Measurements from ENCODE around the gene BTG2.
A peak's percentile ranks its signal among the peaks of the same experiment; 100 is the strongest.

Gene BTG2

GRCh38 chr1:203287109-203287893 is 18.0 kb upstream of the BTG2 start:
- peak overlapping the region; percentile 48 for H3K27ac ChIP-seq
- no peak for DNase-seq (ENCODE audit: low spot score)
- POLR2A ChIA-PET (ENCODE audit: low non-redundant PET) = no interaction called here
- CTCF ChIA-PET = interaction anchor here (0.7 to 2.5 kb wide), 4 partner anchors 19 to 59 kb away, joined by 3 to 10 read pairs (median 4); no protein-coding TSS in a partner anchor
- TF ChIP-seq, protein P1, sequence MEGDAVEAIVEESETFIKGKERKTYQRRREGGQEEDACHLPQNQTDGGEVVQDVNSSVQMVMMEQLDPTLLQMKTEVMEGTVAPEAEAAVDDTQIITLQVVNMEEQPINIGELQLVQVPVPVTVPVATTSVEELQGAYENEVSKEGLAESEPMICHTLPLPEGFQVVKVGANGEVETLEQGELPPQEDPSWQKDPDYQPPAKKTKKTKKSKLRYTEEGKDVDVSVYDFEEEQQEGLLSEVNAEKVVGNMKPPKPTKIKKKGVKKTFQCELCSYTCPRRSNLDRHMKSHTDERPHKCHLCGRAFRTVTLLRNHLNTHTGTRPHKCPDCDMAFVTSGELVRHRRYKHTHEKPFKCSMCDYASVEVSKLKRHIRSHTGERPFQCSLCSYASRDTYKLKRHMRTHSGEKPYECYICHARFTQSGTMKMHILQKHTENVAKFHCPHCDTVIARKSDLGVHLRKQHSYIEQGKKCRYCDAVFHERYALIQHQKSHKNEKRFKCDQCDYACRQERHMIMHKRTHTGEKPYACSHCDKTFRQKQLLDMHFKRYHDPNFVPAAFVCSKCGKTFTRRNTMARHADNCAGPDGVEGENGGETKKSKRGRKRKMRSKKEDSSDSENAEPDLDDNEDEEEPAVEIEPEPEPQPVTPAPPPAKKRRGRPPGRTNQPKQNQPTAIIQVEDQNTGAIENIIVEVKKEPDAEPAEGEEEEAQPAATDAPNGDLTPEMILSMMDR (conservative IDR thresholded peaks at IDR 0.05; ENCODE audit: low read depth) = no peak

DNA sequence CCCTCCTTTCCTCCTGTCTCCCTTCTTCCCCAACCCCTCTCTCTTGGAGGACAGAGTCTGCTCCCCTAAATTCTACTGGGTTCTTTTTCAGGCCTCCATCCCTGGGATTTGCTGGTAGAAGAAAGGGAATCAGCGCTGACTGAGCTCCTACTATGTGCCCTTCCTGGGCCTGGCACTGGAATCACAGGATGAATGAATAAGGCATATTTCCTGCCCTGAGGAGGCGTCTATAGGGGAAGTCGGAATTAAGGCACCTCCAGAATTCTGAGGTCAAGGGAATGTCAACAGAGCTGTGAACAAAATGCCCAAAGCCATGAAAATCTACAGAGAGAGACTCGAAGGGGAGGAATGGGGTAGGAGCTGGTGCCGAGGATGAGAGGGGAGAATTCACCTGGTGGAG is 17.4 kb upstream of the BTG2 start:
- no peak for DNase-seq (ENCODE audit: low spot score)
- ChIA-PET POLR2A (ENCODE audit: low non-redundant PET) (no interaction called here), CTCF (interaction anchor here (0.7 to 2.5 kb wide), 3 partner anchors 18 to 59 kb away, joined by 3 to 10 read pairs (median 3); no protein-coding TSS in a partner anchor)
- H3K27ac ChIP-seq = peak overlapping the region; percentile 48
- TF ChIP-seq, protein P1 (conservative IDR thresholded peaks at IDR 0.05; ENCODE audit: low read depth) = no peak

GRCh38 chr1:203288400-203288799 is 16.9 kb upstream of the BTG2 start:
- no peak for DNase-seq (ENCODE audit: low spot score)
- H3K27ac ChIP-seq = no peak overlapping the region
- TF ChIP-seq, protein P1 (conservative IDR thresholded peaks at IDR 0.05; ENCODE audit: low read depth) = no peak
- ChIA-PET POLR2A (ENCODE audit: low non-redundant PET) (no interaction called here), CTCF (interaction anchor here (0.7 to 2.5 kb wide), 2 partner anchors 21 to 52 kb away, joined by 3 to 10 read pairs; no protein-coding TSS in a partner anchor)

- CTCF ChIA-PET = interaction anchor here (0.7 to 2.5 kb wide), 3 partner anchors 17 to 1236 kb away, joined by 3 to 10 read pairs (median 5); no protein-coding TSS in a partner anchor
- peak overlapping the region; percentile 68 for H3K27ac ChIP-seq
- DNase-seq (ENCODE audit: low spot score) = no peak
- TF ChIP-seq, protein P1 (conservative IDR thresholded peaks at IDR 0.05; ENCODE audit: low read depth) = no peak
- POLR2A ChIA-PET (ENCODE audit: low non-redundant PET) = no interaction called here
Observed at GRCh38 chr1:203289281-203289981, 15.9 kb upstream of the BTG2 start.

DNA sequence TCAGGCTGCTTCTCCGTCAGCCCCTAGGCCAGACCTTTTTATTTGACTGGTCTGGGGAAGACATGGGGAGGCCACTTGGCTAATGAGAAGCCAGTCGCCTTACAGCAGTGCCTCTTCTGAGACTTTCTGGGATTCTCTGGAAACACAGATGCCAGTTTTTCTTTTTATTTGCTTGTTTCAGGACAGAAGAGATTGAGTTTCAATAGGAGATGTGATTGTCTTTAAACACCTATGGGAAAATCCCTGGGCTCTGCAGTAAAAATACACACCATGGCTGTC is 15.4 kb upstream of the BTG2 start:
- TF ChIP-seq, protein P1 (conservative IDR thresholded peaks at IDR 0.05; ENCODE audit: low read depth) = no peak
- no peak for DNase-seq (ENCODE audit: low spot score)
- ChIA-PET POLR2A (ENCODE audit: low non-redundant PET) (no interaction called here), CTCF (interaction anchor here (0.7 to 1.6 kb wide), 3 partner anchors 9 to 1235 kb away, joined by 3 to 5 read pairs (median 3); no protein-coding TSS in a partner anchor)
- peak overlapping the region; percentile 68 for H3K27ac ChIP-seq

- TF ChIP-seq, protein P1 (conservative IDR thresholded peaks at IDR 0.05; ENCODE audit: low read depth) = no peak
- ChIA-PET CTCF (interaction anchor here (0.6 to 1.6 kb wide), 8 partner anchors 9 to 411 kb away, joined by 3 to 5 read pairs (median 4); partner anchors contain the start of gene BTG2), POLR2A (ENCODE audit: low non-redundant PET) (interaction anchor here (0.7 kb wide), 1 partner anchor 360 kb away, joined by 3 read pairs; no protein-coding TSS in a partner anchor)
- H3K27ac ChIP-seq = peak overlapping the region; percentile 68
- DNase-seq (ENCODE audit: low spot score) = peak; percentile 65
Observed at GRCh38 chr1:203290261-203291089, 14.8 kb upstream of the BTG2 start.

Data from RWPE1 (cell line).